HG02763 (cell line): Measurements from ENCODE around the gene ENTPD6.
"Not testable (repeated sequence)": the region's sequence is repeated elsewhere in the genome, so short reads cannot be mapped to it uniquely, and the experiment has no call there.

Experiments used
- ATAC-seq: cut with Tn5 transposase; IDR thresholded peaks from one replicate; pipeline ENCODE4 v1.9.1; 2021; ENCODE audit warnings: mild to moderate bottlenecking, moderate library complexity; ENCODE audit not compliant: unreplicated experiment

Gene ENTPD6

DNA sequence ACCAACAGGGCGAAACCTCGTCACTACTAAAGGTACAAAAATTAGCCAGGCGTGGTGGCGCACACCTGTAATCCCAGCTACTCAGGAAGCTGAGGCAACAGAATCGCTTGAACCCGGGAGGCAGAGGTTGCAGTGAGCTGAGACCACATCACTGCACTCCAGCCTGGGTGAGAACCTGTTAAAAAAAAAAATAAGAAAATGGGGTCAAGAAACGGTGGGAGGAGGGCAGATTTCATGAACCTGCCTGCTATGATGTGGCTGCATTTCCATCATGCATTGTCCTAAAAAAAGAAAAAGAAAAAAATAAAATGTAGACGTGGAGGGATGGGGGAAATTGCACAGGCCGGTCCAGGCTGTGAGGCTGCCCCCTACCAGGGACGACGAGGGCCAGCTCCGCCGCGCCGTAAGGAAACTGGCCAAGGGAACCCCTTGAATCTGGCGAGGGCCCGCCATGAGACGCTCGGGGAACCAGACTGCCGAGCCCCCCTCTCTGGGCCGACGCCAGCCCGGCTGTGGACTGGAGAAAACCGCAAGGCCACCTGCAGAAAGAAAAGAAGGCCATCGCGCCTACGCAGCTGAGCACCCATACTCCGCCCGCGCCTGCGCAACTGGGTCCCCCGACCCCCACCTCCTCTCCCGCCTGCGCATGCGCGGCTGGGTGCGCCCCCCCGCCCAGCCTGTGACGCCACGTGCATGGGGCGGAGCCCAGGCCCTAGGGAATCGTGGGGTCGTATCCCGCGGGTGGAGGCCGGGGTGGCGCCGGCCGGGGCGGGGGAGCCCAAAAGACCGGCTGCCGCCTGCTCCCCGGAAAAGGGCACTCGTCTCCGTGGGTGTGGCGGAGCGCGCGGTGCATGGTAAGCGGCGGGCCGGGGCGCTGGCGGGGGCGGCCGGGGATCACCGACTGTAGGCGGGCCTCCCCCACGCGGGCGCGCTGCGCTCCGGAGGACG lies at the start of gene ENTPD6:
Gene ENTPD6 (plus strand): TSS at position 699 of the 948 bp plus-strand sequence. CDS start 10,825 bp downstream, outside the sequence.
- peak; percentile 77 for ATAC-seq

DNA sequence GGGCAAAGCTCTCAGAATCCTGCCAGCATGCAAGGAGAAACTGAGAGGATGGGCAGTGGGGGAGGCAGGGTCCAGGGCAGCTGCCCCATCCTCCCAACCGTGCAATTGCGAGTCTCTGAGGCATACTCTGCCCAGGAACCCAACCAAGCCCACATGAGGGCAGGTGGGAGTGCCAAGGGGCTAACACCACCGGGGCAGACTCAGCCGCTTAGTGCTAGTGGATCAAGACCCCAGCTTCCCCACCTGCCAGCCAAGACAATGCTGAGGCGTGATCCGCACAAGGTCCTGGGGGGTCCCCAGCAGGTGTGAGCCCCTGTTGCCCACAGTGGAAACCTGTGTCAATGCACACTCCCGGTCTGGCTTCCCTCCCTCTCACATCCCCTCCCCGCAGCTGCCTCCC lies 48.5 kb upstream of the ENTPD6 start:
- no peak for ATAC-seq

DNA sequence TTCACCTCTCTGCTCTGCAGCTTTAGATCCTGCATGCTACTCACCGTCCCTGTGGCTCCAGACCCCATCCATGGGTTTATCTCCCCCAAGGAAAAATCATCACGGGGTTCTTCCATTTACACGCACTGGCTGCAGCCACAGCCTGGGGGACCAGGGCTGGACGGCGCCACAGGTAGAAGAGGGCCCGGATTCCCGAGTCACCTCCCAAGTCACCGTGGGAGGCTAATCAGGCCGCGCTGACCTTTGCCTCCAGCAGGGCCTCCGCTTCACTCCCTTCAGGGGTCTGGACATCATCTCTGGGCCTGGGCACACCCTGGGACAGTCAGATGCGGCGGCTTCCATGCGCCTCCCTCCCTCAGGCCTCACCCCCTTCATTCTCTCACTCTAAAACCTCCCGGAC lies 47.8 kb upstream of the ENTPD6 start:
- ATAC-seq: no peak

DNA sequence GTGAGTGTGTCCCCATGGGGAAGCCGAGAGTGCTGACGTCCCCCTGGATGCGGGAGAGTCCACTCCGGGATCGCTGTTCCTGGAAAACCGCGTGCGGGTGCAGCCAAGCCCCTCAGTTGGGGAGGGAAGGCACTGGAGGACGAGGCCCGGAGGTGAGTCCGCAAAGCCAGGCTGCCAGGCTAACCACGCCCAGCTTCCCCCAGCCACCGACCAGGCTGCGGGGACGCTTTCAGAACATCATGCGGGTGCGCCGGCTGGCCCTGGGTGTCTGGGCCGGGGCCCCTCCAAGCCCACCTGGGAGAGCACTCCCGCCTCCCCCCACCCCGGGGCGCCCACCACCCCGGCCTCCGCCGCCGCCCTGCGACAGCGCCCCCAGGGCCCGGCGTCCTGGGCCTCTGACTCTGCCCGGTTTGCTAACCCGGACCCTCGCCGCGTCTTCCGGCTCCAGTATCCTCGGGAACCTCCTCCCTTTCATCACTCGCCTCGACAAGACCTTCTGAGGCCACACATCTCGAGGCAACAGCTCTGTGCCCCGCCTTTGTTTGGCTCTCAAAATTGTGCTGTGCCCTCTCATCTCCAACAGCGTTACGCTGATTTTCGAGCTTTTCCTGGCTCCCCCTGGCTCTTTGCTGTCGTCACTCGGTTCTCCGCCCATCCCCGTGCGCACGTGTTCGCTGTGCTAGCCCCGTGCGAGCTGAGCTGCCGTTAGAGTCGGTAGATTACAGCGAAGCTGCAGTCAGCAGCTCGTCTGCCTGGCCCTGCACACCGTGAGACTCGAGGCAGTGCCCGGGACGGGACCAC lies 47.1 kb upstream of the ENTPD6 start:
- no peak for ATAC-seq

DNA sequence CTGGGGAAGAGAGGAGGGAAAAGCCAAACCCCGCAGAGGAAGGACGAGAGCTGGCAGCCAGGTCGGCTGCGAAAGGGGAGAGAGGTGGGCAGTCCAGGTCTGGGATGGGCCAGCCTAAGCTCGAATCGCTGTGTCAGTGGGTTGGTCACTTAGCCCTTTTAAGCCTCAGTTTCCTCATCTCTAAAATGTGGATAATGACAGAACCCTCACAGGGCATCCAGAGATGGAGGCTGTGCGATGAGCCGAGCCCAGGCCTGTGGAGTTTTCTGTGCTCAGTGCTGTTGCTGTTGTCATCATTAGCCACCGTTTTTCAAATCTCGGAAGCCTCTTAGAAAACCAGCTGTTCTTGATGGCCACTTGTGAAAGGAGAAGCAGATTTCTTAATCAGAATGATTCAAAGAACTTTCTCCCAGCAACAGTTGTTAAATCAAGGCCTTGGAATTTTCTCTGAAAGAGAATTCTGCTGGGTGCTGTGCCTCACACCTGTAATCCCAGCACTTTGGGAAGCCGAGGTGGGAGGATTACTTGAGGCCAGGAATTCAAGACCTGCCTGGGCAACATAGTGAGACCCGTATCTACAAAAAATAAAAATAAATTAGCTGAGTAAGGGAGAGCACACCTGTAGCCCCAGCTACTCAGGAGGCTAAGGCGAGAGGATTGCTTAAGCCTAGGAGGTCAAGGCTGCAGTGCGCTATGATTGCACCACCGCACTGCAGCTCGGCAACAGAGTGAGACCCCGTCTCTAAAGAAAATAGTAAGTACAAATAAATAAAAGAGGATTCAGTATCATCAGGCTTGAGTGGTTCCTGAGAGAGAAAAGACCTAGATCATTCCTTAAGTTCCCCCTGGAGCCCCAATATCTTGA lies 46.3 kb upstream of the ENTPD6 start:
- ATAC-seq: no peak

DNA sequence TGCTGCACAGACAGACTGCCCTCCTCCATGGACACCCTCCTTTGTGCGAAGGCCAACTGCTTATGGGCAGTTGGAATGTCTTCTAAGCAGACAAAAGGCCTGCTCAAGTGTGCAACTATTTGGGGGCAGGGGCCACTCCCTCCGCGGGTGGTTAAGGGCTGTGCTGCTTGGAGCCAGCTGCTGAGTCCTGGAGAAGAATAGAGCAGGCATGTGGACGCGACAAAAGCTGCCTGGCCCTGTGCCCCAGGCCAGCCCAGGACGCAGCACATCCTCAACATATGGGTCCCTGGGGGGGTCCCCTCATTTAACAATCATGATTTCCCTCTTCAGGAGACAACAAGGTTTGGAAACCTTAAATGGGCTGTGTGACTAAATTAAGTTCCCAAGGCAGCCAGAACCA lies 45.5 kb upstream of the ENTPD6 start:
- no peak for ATAC-seq

DNA sequence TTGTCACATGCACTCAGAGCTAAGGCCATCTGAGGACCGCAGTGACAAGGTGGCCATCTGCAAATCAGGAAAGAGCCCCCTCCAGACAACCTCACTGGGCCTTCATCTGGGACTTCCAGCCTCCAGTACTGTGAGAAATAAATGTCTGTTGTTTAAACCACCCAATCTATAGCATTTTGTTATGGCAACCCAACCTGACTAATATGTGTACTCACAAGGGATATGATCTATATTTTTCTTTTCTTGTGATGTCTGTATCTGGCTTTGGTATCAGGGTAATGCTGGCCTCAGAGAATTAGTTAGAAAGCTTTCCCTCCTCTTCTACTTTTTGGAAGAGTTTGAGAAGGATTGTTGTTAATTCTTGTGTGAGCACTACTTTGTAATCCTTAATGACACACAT lies 37.5 kb upstream of the ENTPD6 start:
- ATAC-seq: no peak

DNA sequence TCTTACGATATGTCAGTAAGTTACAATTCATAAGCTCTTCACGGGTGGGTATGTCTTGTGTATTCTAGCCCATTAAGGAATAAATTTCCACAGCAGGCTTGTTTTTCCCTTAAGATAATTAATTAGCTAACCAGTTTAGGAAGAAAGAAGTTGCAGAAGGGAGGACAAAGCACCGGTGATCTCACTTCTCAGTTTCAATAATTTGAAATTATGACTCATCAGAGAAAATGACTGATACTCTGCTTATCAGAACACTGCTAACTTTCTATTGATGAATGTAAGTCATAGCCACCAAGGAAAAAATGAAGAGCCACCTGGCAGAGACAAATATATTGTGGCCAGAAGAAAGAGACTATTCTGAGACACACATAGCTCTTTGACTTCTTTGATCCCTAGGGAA lies 35.0 kb upstream of the ENTPD6 start:
- no peak for ATAC-seq

DNA sequence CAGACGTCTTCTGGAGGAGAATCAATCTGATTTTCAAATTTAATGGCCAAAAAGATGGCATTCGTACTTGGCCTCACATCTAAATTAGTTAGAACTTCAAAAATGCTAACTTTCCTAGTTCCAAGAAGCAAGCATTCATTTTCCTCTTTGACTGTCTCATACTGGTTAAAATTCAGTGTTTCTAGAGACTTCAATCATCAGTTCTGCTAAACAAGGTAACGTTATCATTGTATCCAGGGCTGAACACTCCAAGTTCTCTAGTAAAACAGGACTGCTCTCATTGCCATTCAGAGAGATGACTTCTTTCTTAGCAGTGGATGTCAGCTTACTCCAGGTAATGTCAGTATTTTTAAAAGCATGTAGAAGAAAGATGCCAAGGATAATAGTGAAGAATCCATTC lies 34.6 kb upstream of the ENTPD6 start:
- no peak for ATAC-seq

DNA sequence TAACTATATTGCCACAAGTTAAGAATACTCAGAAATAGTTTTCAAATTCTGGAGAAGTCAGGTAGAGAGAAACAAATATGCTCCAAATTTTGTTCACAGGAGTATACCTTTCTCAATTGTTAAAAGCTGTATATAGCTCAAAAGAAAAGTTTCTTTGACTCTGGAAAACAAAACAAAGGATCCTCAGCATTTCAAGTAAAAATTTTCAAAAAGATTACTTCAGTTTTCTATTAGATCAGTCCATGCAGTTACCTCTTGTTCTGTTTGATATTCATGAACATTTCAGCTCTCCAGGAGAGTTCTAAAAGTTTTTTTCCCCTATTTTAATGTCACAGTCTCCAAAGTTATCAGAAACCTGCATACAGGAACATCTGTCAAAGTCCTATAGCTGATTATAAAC lies 30.4 kb upstream of the ENTPD6 start:
- no peak for ATAC-seq

DNA sequence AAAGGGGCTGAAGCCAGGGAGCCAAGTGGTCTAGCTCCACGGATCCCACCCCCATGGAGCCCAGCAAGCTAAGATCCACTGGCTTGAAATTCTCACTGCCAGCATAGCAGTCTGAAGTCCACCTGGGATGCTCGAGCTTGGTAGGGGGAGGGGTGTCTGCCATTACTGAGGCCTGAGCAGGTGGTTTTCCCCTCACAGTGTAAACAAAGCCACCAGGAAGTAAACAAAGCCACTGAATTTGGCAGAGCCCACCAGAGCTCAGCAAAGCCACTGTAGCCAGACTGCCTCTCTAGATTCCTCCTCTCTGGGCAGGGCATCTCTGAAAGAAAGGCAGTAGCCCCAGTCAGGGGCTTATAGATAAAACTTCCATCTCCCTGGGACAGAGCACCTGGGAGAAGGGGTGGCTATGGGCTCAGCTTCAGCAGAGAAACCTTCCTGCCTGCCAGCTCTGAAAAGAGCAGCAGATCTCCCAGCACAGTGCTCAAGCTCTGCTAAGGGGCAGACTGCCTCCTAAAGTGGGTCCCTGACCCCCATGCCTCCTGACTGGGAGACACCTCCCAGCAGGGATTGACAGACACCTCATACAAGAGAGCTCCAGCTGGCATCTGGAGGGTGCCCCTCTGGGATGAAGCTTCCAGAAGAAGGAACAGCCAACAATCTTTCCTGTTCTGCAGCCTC lies 29.3 kb upstream of the ENTPD6 start:
- not testable (repeated sequence) for ATAC-seq

DNA sequence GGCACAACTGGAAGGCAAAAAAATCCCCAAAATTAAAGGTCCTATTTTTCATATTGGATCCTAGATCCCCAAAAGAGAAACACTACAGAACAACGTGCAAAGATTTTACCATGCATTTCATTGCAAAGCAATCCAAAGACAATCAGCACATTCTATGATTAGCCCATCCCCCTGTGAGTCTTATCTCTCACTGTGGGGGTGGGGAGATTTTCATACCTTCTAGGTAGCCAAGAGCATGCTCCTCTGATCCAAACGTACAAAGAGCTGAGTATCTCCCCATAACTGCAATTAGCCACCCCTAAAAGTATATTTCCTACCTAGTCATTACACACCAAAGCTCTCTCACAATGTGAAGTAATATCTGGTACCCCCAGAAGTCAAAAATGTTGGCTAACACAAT lies 22.2 kb upstream of the ENTPD6 start:
- no peak for ATAC-seq

DNA sequence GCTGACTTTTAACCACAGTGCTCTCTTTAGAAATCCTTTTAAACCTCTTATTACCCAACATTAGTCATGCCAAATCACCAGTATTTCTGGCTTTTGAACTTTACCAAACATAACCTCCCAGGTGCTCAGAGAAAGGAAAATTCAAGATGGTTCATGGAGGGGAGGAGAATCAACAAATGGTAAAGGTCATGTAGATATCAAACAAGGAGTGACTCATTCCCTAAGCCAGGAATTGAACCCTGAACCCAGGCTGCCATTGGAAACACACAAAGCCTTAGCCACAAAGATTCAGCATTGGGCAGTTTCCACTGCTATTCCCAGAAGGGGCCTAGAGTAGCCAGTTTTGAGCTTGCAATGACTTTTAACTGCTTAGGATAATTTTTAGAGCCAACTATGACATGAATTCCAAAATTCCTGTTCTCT lies 21.6 kb upstream of the ENTPD6 start:
- no peak for ATAC-seq

DNA sequence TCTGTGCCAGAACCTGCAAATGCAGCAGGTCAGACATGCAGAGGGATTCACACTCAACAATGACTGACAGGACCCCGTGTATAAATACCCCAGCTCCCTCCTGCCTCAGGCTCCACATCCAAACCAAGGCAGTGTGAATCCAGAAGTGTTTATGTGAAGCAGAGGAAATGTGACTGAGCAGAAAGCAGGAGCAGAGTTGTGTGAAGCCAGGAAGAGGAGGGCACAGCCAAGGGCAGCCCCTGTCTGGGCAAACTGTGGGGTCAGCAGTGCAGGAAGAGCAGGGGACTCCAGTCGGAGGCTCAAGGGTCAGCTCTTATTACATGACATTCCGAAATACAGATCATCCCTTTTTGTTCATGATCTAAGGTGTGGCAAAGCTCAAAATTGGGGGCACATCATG lies 19.3 kb upstream of the ENTPD6 start:
- ATAC-seq: no peak

DNA sequence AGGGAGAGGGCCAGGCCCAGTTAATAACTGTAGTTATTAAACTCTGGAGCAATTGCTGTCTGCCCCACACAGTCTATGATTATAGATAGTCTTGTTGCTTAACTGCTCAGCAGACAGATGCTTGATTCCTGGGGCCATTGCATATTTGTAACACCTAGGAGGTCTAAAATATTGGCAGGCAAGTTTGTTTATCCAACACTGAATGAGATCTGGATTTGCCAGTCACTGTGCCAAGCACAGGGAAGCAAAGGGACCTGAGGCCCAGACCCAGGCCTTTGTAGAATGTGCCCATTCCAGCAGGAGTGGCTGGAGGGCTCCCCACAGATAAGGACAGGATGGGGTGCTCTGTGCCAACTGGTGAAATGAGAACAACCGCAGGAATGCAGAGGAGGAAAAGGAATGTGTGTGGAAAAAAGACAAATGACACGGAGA lies 17.6 kb upstream of the ENTPD6 start:
- ATAC-seq: no peak

DNA sequence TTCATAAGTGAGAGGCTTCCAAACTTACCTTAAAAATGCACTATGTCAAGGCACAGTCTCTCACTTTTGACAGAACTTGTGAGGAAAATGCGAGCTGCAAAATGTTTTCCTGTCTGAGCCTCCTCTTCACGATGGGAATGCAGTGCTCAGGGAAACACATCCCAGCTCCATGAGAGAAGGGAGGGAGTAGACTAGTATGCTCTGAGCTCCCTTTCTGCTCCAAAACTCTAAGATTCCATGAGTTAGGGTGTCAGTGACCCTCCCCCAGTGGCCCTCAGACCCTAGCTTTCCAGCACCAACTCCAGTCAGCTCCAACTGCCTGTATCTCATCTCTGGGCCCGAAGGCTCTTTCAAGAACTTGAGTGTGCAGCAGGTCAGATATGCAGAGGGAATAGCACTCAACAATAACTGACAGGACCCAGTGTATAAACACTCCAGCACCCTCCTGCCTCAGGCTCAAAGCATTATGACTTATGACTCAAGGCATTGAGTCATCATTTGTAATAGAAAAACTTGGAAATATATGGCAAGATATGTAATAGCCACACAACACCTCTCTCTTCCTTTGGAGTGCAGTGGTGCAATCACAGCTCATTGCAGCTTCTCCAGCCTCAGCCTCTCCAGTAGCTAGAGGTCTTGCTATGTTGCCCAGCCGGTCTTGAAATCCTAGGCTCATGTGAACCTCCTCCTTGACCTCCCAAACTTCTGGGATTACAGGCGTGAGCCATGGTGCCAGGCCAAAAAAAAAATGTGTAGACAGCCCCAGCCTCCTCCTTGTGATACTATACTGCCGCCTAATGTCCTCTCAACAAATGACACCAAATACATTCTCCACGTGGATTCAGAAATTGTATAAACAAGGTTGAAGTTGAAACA lies 16.7 kb upstream of the ENTPD6 start:
- no peak for ATAC-seq

DNA sequence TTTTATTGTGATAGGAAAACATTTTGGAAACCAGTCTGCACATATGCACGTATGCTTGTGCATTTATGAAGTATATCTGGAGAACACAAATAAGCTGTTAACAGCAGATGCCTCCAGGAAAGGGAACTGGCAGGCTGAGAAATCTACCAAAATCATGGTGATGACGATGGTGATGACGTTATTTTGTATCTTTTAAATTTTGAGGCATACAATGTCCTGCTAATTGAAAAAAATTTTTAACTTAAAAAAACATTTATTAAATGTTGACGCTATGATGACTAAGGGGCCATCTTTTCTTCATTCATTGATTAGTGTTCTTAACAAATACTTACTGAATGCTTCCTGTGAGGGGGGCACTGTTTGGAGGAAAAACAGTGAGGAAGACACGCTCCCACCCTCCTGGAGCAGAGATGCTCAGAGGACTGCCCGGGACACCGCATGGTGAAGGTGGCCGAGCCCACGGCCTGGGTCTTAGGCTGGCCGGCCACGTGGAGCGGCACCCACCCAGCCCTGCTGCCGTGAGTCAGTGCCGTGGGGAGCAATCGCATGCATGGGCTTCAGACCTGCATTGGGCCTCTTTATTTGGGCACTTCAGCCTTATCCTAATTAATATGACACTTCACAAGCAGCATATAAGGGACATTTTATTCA lies 15.9 kb upstream of the ENTPD6 start:
- no peak for ATAC-seq

DNA sequence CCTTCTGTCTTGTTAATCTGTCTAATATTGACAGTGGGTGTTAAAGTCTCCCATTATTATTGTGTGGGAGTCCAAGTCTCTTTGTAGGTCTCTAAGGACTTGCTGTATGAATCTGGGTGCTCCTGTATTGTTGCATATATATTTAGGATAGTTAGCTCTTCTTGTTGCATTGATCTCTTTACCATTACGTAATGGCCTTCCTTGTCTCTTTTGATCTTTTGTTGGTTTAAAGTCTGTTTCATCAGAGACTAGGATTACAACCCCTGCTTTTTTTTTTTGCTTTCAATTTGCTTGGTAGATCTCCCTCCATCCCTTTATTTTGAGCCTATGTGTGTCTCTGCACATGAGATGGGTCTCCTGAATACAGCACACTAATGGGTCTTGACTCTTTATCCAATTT lies 11.1 kb upstream of the ENTPD6 start:
- not testable (repeated sequence) for ATAC-seq

DNA sequence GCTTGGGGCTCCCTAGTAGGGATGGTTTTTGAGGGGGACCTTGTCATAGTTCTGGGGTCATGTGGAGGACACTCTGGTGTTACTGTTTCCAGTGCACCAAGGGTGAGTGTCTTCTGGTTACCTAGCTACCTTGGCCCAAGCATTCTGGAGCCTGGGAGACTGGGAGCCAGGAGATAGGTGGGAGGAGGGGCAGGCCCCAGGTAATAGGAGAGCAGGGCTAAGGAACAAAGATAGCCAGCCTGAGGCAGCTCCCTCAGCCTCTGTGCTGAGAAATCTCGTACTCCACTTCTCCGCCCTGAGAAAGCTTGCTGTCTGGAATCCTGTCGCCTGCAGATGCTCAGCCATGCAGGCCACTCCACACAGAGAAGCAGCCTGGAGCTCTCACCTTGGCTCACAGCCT lies 8.3 kb upstream of the ENTPD6 start:
- ATAC-seq: no peak
